ENCODE data around the gene WNT5B.
"Not testable (repeated sequence)": the region's sequence is repeated elsewhere in the genome, so short reads cannot be mapped to it uniquely, and the experiment has no call there.

Gene WNT5B

DNA sequence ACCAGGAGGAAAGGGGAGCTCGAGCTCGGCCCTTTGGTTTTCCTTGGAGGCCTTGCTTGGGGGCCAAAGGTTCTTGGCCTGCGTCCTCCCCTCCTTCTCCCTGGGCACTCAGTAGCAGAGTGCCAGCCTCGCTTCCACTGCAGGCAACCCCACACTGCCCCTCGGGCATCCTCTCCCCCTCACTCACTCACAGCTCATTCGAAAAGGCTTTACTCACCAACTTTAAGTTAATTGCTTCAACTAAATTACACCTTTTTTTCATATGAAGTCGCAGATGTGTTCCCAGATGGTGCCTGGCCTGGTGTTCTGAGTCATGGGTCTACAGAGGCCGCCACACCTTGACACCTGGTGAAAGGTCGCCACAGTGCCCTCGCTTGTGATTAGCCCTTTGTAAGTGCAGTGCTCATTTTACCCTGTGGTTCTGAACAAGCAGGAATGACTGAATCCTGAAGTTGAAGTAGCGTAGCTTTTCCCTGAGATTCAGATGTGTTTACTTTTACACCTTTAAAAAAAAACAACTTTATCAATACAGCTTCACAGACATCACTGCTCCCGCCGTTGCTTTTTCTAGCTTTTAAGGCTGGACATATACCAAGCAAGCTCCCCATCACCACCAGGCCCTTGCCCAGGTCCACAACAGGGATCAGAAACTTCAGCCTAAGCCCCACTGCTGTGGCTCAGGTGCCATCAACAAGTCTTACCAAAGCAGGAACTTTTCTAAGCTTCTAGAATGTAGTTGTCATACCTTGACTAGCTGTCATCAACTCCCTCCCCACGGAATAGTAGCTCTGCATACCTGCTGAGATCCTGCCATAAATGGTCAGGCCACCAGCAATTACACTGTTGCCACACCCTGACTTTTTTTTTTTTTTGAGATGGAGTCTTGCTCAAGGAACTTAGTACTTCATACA, 41.6 kb downstream of the WNT5B start:
- Mint-ChIP-seq H3K9me3 (no peaks in the 10 kb centered on the region), H3K4me1 (peaks cover 32% of the 10 kb centered on the region), H3K36me3 (no peaks in the 10 kb centered on the region), H3K27ac (no peak overlapping the region), H3K27me3 (no peaks in the 10 kb centered on the region), H3K4me3 (no peak overlapping the region)

DNA sequence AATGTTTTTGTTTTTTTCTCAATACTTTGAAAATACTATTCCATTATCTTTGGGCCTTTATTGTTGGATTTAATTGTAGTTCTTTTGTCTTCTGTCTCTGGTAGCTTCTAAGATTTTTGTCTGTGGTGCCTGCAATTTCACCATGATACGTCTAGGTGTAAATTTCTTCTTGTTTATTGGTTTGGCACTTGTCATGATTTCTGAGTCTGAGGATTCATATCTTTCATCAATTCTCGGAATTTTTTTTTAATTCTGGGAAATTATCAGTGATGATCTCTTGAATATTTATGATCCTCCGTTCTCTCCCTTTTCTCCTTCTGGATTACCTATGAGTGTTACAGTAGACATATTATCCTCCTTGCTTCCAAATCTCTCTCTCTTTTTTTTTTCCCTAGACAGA, 47.0 kb downstream of the WNT5B start:
- H3K4me3 Mint-ChIP-seq = no peak overlapping the region
- H3K36me3 Mint-ChIP-seq = no peaks in the 10 kb centered on the region
- no peaks in the 10 kb centered on the region for H3K27me3 Mint-ChIP-seq
- no peaks in the 10 kb centered on the region for H3K4me1 Mint-ChIP-seq
- no peaks in the 10 kb centered on the region for H3K9me3 Mint-ChIP-seq
- no peak overlapping the region for H3K27ac Mint-ChIP-seq

DNA sequence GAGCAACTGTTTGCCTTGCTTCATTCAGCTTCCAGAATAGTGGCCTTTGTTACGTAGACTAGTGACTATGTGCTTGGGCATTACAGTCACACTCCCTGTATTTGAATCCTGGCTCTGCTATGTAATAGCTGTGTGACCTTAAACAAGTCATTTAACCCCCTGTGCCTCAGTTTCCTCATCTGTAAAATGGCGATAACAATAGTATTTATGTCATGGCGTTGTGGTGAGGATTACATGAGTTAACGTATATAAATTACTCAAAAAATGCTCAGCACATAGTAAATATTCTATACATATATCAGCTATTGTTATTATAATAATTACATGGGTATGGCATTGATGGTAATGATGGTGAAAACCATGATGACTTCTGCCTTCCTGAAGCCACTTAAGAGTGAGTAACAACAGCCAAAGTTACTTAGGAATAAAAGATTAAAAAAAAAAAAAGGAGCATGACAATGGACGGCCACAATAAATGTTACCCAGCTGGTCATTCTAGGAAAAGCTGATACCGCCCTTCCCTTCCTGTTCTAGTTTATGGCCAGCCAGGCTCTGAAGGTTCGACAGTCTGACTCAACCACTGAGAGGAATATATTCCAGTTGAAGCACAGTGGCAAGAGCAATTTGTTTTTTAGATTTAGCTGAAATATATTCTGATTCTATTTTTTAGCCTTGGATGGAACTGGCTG, 51.9 kb downstream of the WNT5B start:
- Mint-ChIP-seq H3K9me3 (no peaks in the 10 kb centered on the region), H3K27ac (no peak overlapping the region), H3K27me3 (no peaks in the 10 kb centered on the region), H3K36me3 (no peaks in the 10 kb centered on the region), H3K4me1 (no peaks in the 10 kb centered on the region), H3K4me3 (no peak overlapping the region)

DNA sequence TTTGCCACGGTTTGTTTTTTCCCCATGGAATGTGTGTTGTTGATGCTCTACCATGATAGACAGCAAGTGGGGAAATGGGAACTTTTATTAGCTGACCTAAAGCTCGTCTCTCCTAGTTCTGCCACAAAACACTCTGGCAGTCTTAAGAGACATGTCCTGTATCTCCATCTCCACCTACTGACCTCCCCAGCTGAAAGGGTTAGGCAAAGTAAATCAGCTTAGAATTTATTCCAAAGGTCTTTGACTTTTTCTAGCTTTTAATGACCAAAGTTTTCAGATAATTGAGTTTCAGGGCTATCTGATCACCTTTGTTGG, 52.4 kb downstream of the WNT5B start:
- no peaks in the 10 kb centered on the region for H3K27me3 Mint-ChIP-seq
- H3K27ac Mint-ChIP-seq = no peak overlapping the region
- no peak overlapping the region for H3K4me3 Mint-ChIP-seq
- no peaks in the 10 kb centered on the region for H3K36me3 Mint-ChIP-seq
- no peaks in the 10 kb centered on the region for H3K4me1 Mint-ChIP-seq
- H3K9me3 Mint-ChIP-seq = no peaks in the 10 kb centered on the region

DNA sequence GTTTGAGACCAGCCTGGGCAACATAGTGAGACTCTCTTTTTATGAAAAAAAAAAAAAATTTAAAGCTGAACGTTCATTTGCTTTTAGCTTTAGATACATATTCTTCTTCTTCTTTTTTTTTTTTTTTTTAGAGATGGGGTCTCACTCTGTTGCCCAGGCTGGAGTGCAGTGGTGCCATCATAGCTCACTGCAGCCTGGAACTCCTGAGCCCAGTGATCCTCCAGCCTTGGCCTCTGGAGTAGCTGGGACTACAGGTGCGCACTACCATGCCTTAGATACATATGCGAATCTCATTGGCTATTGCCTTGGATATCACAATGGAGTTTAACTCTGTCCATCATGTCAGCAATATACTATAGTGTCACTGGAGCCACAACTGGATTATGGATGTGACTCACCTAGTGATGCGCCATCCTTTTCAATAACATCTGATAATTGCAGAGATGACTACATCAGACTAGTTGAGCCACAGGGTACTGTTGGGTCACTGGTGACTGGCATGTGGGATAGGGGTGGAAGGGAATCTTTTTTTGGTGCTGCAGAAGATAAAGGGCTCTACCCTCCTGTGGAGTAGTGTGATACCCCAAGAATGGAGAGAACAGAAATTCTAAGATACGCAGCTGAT, 59.2 kb downstream of the WNT5B start:
- Mint-ChIP-seq H3K4me1 (peaks cover 30% of the 10 kb centered on the region), H3K36me3 (no peaks in the 10 kb centered on the region), H3K4me3 (no peak overlapping the region), H3K27ac (no peak overlapping the region), H3K9me3 (no peaks in the 10 kb centered on the region), H3K27me3 (no peaks in the 10 kb centered on the region)

DNA sequence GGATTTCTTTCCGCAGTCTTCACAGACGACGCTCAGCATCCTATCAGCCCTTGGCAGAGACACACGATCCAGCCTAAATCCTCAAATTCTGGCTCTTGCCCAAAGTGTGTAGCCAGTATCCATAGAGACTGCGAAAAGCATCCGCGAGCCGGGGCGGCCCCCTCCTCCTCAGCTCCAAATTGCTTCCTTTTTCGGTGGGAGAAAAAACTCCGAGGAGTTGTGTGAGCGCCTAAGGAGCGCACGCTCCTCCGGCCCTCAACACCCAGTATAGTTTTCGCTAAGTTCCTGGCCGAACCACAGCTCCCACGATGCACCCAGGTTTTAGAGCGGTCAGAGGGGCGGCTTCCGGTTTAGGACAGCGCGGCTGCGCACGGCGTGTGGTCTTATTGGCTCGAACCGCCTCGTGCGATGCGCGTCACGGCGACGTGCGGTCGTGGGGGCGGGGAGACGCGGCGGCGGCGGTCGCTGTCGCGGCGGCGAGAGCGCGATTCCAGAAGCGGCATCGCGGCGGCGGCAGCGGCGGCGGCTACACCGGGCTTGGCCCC, 61.6 kb downstream of the WNT5B start, which contains the start of gene ADIPOR2:
TSS of gene ADIPOR2 (plus strand) at position 493 of the 545 bp plus-strand sequence. CDS start 63,274 bp downstream, outside the sequence.
- Mint-ChIP-seq H3K4me1 (peaks cover 43% of the 10 kb centered on the region), H3K36me3 (peaks cover 2% of the 10 kb centered on the region), H3K9me3 (no peaks in the 10 kb centered on the region), H3K4me3 (peak within 1 kb of the TSS; percentile 95), H3K27ac (peak within 1 kb of the TSS; percentile 99), H3K27me3 (no peaks in the 10 kb centered on the region)

DNA sequence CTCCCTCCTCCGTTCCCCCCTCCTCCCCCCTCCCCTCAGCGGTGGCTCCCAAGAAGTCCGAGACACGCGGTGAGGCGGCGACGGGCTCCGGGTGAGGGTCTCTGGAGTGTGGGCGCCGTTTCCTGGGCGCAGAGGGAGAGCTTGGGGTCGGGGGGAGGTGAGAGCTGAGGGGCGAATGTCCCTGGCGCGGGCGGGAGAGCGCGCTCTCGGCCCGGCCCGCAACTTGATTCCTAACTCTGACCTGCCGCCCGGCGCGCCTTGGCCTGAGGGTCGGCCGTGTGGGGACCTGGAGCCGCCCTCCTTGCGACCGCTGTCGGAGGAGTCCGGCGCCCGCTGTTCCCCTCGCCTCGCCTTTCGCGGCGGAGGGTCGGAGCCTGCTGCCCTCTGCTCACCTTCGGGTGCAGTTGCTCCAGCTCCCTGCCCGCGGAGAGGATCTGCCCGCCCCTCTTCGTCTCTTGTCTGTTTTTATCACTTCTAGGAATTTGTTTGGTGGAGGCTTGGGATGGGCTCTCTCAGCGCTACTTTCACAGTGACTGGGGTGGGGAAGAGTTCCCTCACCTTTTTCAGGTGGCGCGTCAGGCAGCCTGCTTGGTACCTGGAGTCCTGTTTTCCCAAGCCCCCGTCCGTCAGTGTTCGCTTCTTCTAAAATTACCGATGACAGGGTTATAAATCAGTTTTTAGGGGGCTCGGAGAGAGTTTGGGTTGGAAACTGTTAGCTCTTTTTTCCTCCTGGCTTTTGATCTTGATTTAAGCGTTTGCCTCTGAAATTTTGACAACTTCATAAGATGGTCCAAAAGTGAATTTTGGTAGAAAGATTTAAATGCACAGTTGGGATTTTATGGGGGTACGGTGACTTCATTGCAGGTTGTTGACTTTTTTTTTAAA, 62.3 kb downstream of the WNT5B start:
- Mint-ChIP-seq H3K4me1 (peaks cover 50% of the 10 kb centered on the region), H3K4me3 (peak overlapping the region; percentile 95), H3K27me3 (no peaks in the 10 kb centered on the region), H3K9me3 (no peaks in the 10 kb centered on the region), H3K27ac (peak overlapping the region; percentile 90), H3K36me3 (peaks cover 2% of the 10 kb centered on the region)

DNA sequence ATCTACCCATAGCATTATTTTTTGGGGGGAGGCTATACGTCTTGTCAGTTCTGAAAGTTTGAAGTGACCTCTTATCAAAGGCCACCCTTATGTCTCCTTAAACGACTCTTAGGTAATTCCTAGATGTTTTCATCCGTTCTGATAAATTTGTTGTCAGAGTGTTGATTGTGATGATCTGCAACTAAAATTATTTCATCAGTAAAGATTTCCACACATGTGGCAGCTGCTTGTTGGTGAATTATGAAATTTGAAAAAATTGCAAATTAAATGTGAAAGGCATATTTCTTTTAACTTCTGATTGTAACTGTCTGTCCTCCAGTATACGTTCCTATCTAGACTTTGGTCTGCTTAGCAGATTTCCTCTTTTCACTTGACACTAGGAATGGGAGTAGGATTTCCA, 63.2 kb downstream of the WNT5B start:
- Mint-ChIP-seq H3K4me1 (peaks cover 59% of the 10 kb centered on the region), H3K36me3 (peaks cover 2% of the 10 kb centered on the region), H3K27me3 (no peaks in the 10 kb centered on the region), H3K9me3 (no peaks in the 10 kb centered on the region), H3K4me3 (peak overlapping the region; percentile 95), H3K27ac (peak overlapping the region; percentile 90)

DNA sequence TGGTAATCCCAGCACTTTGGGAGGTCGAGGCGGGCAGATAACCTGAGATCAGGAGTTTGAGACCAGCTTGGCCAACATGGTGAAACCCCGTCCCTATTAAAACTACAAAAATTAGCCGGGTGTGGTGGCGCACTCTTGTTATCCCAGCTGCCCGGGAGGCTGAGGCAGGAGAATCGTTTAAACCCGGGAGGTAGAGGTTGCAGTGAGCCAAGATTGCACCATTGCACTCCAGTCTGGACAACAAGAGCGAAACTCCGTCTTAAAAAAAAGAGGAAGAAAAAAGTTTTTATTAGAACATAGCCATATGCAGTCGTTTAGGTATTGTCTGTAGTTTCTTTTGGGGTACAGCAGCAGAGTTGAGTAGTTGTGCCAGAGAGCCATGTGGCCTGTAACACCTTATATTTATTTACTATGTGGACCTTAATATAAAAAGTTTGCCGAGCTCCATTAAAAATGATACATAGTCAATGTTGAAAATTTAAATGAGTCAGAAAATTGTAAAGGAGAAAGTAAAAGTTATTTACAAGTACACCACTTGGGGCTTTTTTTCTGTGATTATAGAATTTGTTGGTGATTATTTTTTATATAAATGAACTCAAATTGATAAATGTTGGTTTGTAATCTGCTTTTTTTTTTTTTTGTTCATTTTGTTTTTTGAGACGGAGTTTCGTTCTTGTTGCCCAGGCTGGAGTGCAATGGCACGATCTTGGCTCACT, 64.0 kb downstream of the WNT5B start:
- Mint-ChIP-seq H3K27ac (no peak overlapping the region), H3K4me3 (peak overlapping the region; percentile 59), H3K4me1 (peaks cover 67% of the 10 kb centered on the region), H3K36me3 (peaks cover 2% of the 10 kb centered on the region), H3K9me3 (no peaks in the 10 kb centered on the region), H3K27me3 (no peaks in the 10 kb centered on the region)

DNA sequence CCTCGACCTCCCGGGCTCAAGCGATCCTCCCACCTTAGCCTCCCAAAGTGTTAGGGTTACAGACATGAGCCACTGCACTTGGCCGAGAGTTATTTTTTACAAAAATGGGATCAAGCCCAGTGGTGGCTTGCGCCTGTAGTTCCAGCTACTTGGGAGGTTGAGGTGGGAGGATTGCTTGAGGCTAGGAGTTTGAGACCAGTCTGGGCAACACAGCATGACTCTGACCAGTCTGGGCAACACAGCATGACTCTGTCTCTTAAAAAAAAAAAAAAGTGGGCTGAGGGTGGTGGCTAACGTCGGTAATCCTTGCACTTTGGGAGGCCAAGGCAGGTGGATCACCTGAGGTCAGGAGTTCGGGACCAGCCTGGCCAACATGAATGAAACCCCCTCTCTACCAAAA, 66.1 kb downstream of the WNT5B start:
- not testable (repeated sequence) for H3K27ac Mint-ChIP-seq, H3K27me3 Mint-ChIP-seq, H3K9me3 Mint-ChIP-seq, H3K36me3 Mint-ChIP-seq
- Mint-ChIP-seq H3K4me3 (peak overlapping the region; percentile 7), H3K4me1 (peaks cover 70% of the 10 kb centered on the region)

DNA sequence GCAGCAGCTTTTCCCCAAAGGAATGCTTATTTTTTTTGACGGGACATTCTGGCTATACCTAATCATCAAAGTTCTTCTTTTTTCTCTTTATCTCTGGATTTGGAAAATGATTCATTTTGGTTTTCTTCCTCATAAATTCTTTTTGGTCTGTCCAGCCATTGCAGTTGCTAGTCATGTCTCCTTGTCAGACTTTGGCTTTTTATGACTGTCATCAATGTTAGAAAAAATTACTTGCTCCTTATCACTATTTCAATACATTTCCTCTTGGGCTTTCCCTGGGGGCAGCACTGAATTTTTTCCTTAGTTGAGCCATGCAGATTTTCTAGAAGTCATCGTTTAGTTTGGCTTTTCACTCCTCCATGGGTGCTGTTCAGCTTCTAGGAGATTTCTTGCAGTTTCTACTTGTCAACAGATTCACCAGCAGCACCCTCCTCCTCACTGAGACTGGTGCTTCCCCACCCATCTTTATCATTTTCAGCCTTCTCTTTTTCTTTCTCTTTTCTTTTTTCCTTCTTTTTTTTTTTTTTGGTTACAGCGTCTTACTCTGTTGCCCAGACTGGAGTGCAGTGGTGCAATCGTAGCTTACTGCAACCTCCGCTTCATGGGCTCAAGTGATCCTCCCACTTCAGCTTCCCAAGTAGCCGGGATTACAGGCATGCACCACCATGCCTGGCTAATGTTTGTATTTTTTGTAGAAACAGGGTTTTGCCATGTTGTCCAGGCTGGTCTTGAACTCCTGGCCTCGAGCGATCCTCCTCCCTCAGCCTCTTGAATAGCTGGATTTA, 67.0 kb downstream of the WNT5B start:
- no peak overlapping the region for H3K4me3 Mint-ChIP-seq

DNA sequence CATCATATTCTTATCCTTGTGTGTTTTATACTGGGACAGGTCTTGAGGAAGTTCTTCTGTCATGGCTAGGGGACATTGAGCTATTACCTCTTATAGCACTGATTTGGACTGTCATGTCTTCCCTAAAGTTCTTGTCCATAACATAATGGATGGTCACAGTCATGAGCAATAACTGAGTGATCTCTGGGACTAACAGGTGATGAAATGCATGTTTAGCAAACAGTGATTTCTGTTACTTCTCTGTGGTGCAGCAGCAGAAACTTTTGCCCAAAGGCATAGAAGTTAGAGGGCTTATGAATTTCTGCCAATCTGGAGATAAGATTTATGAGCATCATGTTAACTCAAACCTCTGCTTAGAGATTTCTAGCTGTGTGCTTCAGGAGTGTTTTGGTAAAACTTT, 67.8 kb downstream of the WNT5B start:
- Mint-ChIP-seq H3K4me1 (peaks cover 71% of the 10 kb centered on the region), H3K36me3 (peaks cover 2% of the 10 kb centered on the region), H3K9me3 (no peaks in the 10 kb centered on the region), H3K4me3 (no peak overlapping the region), H3K27me3 (no peaks in the 10 kb centered on the region), H3K27ac (no peak overlapping the region)

More for the DNA sequence above, 67.0 kb downstream of the WNT5B start:
- Mint-ChIP-seq H3K27me3 (no peaks in the 10 kb centered on the region), H3K27ac (no peak overlapping the region), H3K36me3 (peaks cover 2% of the 10 kb centered on the region), H3K9me3 (no peaks in the 10 kb centered on the region), H3K4me1 (peaks cover 74% of the 10 kb centered on the region)
